Panc1 (cell line): ENCODE results near the gene OTOA.
"Not testable (repeated sequence)": the region's sequence is repeated elsewhere in the genome, so short reads cannot be mapped to it uniquely, and the experiment has no call there.

ENCODE experiments used
- CTCF ChIP-seq: fragments of 450-650 bp; IDR thresholded peaks from 2 replicates; pipeline ENCODE4 v1.5.1; 2017; ENCODE audit warnings: mild to moderate bottlenecking
- POLR2AphosphoS5 ChIP-seq: IDR thresholded peaks from 2 replicates; pipeline ENCODE4 v1.6.1; 2012; ENCODE audit warnings: mild to moderate bottlenecking, low read depth, low read length, moderate library complexity
- SIN3A ChIP-seq: IDR thresholded peaks from 2 replicates; pipeline ENCODE4 v1.6.1; 2012; ENCODE audit warnings: low read depth, mild to moderate bottlenecking, low read length, moderate library complexity, borderline replicate concordance; ENCODE audit not compliant: insufficient read depth
- TF ChIP-seq, protein P1 (sequence below), 2 experiments: IDR thresholded peaks; 2 replicates each; pipeline ENCODE4 v1.6.1; 2011 to 2012; ENCODE audit warnings: low read depth in 2 of 2, control low read depth in 1 of 2, low read length in 1 of 2, mild to moderate bottlenecking in 1 of 2, moderate library complexity in 1 of 2; ENCODE audit not compliant: insufficient read depth in 1 of 2

DNA sequence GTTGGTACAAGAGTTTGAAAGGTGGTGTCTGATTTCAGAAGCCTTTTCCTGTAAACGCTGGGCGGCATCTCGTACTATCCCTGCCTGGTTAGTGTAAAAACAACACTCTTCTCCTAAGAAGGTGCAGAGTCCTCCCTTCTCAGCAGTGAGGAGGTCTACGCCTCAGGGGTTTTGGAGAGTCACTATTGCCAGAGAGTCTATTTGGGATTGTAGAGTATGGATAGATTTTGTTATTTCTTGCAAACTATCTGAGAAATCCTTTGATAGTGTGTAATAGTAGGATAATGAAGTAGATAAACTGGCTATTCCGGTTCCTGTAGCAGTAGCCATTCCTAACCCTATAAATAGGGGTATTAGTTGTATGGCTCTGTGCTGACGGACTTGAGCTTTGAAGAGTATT is 32.9 kb upstream of the OTOA start:
- TF ChIP-seq CTCF, SIN3A, POLR2AphosphoS5: not testable (repeated sequence)
- TF ChIP-seq, protein P1, sequence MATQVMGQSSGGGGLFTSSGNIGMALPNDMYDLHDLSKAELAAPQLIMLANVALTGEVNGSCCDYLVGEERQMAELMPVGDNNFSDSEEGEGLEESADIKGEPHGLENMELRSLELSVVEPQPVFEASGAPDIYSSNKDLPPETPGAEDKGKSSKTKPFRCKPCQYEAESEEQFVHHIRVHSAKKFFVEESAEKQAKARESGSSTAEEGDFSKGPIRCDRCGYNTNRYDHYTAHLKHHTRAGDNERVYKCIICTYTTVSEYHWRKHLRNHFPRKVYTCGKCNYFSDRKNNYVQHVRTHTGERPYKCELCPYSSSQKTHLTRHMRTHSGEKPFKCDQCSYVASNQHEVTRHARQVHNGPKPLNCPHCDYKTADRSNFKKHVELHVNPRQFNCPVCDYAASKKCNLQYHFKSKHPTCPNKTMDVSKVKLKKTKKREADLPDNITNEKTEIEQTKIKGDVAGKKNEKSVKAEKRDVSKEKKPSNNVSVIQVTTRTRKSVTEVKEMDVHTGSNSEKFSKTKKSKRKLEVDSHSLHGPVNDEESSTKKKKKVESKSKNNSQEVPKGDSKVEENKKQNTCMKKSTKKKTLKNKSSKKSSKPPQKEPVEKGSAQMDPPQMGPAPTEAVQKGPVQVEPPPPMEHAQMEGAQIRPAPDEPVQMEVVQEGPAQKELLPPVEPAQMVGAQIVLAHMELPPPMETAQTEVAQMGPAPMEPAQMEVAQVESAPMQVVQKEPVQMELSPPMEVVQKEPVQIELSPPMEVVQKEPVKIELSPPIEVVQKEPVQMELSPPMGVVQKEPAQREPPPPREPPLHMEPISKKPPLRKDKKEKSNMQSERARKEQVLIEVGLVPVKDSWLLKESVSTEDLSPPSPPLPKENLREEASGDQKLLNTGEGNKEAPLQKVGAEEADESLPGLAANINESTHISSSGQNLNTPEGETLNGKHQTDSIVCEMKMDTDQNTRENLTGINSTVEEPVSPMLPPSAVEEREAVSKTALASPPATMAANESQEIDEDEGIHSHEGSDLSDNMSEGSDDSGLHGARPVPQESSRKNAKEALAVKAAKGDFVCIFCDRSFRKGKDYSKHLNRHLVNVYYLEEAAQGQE (IDR thresholded peaks at IDR 0.05; ENCODE audit: insufficient read depth in 1 of 2, low read depth in 2 of 2, low read length in 1 of 2), result not testable (repeated sequence)
